Measurements from ENCODE around the gene UTF1.

Gene UTF1

GRCh38 chr10:133267293-133267692 lies 37.3 kb downstream of the UTF1 start:
- no peak for DNase-seq

- no peak for DNase-seq
Measured at GRCh38 chr10:133267829-133268228, 37.8 kb downstream of the UTF1 start.

GRCh38 chr10:133268532-133268931 lies 38.5 kb downstream of the UTF1 start:
- no peak for DNase-seq

- DNase-seq: no peak
Measured at GRCh38 chr10:133269367-133269766, 39.4 kb downstream of the UTF1 start.

GRCh38 chr10:133270204-133270603 lies 40.2 kb downstream of the UTF1 start:
- no peak for DNase-seq

GRCh38 chr10:133270773-133271297 lies 40.8 kb downstream of the UTF1 start:
- DNase-seq: no peak

GRCh38 chr10:133271521-133272300 lies 41.7 kb downstream of the UTF1 start:
- DNase-seq: no peak

GRCh38 chr10:133272301-133272963 lies 42.4 kb downstream of the UTF1 start:
- no peak for DNase-seq

- DNase-seq: no peak
Measured at GRCh38 chr10:133272964-133273420, 43.0 kb downstream of the UTF1 start.

GRCh38 chr10:133273534-133274143 lies 43.6 kb downstream of the UTF1 start:
- DNase-seq: no peak

GRCh38 chr10:133274751-133275683 lies 45.0 kb downstream of the UTF1 start:
- DNase-seq: peak; percentile 91

GRCh38 chr10:133275684-133276092 lies 45.7 kb downstream of the UTF1 start:
- peak; percentile 67 for DNase-seq

- DNase-seq: no peak
Measured at GRCh38 chr10:133276100-133276434, 46.0 kb downstream of the UTF1 start.

GRCh38 chr10:133276435-133277201 lies 46.6 kb downstream of the UTF1 start, which contains the start of gene ADAM8:
ADAM8 (minus strand) TSS chr10:133276868; CDS start chr10:133276817, 51 bp downstream.
- DNase-seq: peak; percentile 74

GRCh38 chr10:133277277-133277992 lies 47.4 kb downstream of the UTF1 start:
- DNase-seq: no peak

- no peak for DNase-seq
Measured at GRCh38 chr10:133277993-133278576, 48.1 kb downstream of the UTF1 start.

- peak; percentile 84 for DNase-seq
Measured at GRCh38 chr10:133278577-133279265, 48.7 kb downstream of the UTF1 start.

GRCh38 chr10:133279326-133280226 lies 49.6 kb downstream of the UTF1 start:
- DNase-seq: no peak

Measured in CD4-positive, alpha-beta T cell treated with Interleukin-21 for 1 hour (primary cell).